ENCODE measurements around the gene MAU2. TPM values are rescaled to one million over a fixed set of nuclear protein-coding genes. Genes with fewer than 3 reads are reported as not detected.

Gene MAU2
- total RNA-seq, 1 experiment from 2014 or later, result 48.4 TPM

DNA sequence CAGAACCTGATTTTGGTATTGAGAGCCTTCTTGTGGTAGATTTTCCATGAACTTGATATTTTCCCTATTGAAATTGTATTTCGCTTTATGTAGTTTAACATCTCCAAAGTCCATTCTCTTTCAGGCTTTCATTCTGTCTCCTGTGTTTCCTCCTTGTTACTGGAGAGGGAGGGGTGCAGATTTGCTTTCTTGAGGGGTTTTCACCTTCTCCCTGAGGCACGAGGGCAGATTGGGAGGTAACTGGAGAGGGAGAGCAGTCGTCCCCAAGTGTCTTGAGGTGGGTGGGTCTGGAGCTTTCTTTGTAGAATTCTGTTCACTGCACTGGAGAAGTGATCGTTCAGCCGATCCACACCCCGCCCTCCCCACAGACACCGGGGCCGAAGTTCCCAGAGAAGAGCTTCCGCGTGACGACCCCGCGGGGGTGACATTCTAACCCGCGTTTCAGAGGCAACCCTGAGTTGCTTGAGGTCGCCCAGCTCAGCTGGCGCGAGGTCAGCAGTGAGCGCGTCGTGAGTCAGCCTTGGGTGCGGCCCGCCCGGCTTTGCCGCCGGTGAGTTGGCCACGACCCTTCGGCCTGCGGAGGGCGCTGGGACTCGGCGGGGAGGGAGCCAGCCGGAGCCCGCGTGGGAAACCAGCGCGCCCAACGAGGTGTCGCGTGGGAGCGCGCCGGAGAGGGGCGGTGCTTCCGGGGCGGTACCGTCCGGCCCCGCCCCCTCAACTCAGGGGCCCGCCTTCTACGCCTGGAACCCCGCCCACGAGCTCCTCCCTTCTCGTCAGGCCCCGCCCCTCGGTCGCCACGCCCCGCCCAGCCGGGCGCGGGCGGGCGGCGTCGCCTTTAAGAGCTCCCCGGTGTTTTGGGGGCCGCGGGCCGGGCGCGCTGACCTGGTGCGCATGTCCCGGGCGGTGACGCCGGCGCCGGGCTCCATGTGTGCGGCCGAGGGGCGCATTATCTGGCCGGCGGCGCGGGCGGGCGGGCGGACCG is 84.5 kb downstream of the MAU2 start, which contains the start of gene GATAD2A:
Gene GATAD2A, plus strand, starts transcription at position 797 of the 982 bp plus-strand sequence. CDS start 59,671 bp downstream, outside the sequence.
- Mint-ChIP-seq H3K27me3 (ENCODE audit: low read depth) (no peaks in the 10 kb centered on the region), H3K4me1 (peaks cover 40 to 43% of the 10 kb centered on the region in 2 experiments), H3K4me3 (peak within 1 kb of the TSS; percentile 93 to 98), H3K27ac (peak within 1 kb of the TSS; percentile 80 to 97 (median 85)), H3K9me3 (no peaks in the 10 kb centered on the region; a peak in 1 of 5 replicates), H3K36me3 (ENCODE audit: insufficient read depth in 1 of 3, low read depth in 3 of 3) (peaks cover 0 to 5% (median 0%) of the 10 kb centered on the region in 3 experiments; a peak in 3 of 7 replicates)
- Histone ChIP-seq H2BK120ac (ENCODE audit: low read depth, low read length, poor library complexity, severe bottlenecking) (no peak within 1 kb of the TSS), H2AK5ac (ENCODE audit: insufficient read length, low read length) (no peak within 1 kb of the TSS), H3K14ac (ENCODE audit: insufficient read depth, low read length) (peak within 1 kb of the TSS; percentile 82; the same call in 1 of the 2 replicates), H3K79me2 (ENCODE audit: insufficient read depth, low read length) (peaks cover 30% of the 10 kb centered on the region), H3K56ac (ENCODE audit: insufficient read length, low read depth, low read length) (no peak within 1 kb of the TSS), H3K9ac (ENCODE audit: extremely low read depth, insufficient read length, low read length) (peak within 1 kb of the TSS; percentile 72), H2AFZ (ENCODE audit: low read length) (no peak within 1 kb of the TSS), H4K5ac (ENCODE audit: insufficient read length, low read depth, low read length) (no peak within 1 kb of the TSS), H3K23me2 (ENCODE audit: insufficient read length, low read depth, low read length, poor library complexity, severe bottlenecking) (peaks cover 12% of the 10 kb centered on the region), H3K18ac (ENCODE audit: insufficient read length, low read depth, low read length) (peak within 1 kb of the TSS; percentile 13), H2BK20ac (ENCODE audit: low read depth, low read length, poor library complexity, severe bottlenecking) (no peak within 1 kb of the TSS), H3K27ac (ENCODE audit: insufficient read length, low read depth, low read length) (no peak within 1 kb of the TSS), H2BK15ac (ENCODE audit: low read depth, low read length) (no peak within 1 kb of the TSS), H3K9me3 (ENCODE audit: control insufficient read depth, low read depth, low read length) (no peaks in the 10 kb centered on the region), H3K4me2 (ENCODE audit: insufficient read depth, insufficient read length, low read length) (peak within 1 kb of the TSS; percentile 97), H4K91ac (ENCODE audit: insufficient read length, low read depth, low read length) (no peak within 1 kb of the TSS), H3T11ph (ENCODE audit: low read length) (no peak within 1 kb of the TSS), H4K8ac (replicated peaks; ENCODE audit: insufficient read length, low read depth, low read length) (no peak within 1 kb of the TSS), H2BK5ac (ENCODE audit: insufficient read length, low read length) (no peak within 1 kb of the TSS), H2BK12ac (ENCODE audit: insufficient read length, low read depth, low read length) (no peak within 1 kb of the TSS), H4K20me1 (ENCODE audit: control insufficient read depth, insufficient read depth, insufficient read length) (peaks cover 3% of the 10 kb centered on the region), H3K4me1 (ENCODE audit: insufficient read depth, low read length) (peaks cover 10% of the 10 kb centered on the region; the same call in 1 of the 2 replicates), H3K23ac (ENCODE audit: insufficient read length, low read depth, low read length) (no peak within 1 kb of the TSS), H3K4ac (ENCODE audit: low read depth, low read length) (no peak within 1 kb of the TSS), H3K79me1 (ENCODE audit: insufficient read depth, low read depth, low read length, poor library complexity, severe bottlenecking) (peaks cover 8% of the 10 kb centered on the region), H3K27me3 (ENCODE audit: insufficient read depth, low read length) (no peaks in the 10 kb centered on the region)
- peak; percentile 84 for DNase-seq
- TF ChIP-seq, protein P1, sequence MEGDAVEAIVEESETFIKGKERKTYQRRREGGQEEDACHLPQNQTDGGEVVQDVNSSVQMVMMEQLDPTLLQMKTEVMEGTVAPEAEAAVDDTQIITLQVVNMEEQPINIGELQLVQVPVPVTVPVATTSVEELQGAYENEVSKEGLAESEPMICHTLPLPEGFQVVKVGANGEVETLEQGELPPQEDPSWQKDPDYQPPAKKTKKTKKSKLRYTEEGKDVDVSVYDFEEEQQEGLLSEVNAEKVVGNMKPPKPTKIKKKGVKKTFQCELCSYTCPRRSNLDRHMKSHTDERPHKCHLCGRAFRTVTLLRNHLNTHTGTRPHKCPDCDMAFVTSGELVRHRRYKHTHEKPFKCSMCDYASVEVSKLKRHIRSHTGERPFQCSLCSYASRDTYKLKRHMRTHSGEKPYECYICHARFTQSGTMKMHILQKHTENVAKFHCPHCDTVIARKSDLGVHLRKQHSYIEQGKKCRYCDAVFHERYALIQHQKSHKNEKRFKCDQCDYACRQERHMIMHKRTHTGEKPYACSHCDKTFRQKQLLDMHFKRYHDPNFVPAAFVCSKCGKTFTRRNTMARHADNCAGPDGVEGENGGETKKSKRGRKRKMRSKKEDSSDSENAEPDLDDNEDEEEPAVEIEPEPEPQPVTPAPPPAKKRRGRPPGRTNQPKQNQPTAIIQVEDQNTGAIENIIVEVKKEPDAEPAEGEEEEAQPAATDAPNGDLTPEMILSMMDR (conservative IDR thresholded peaks at IDR 0.05), result no peak
- WGBS (ENCODE audit: extremely low coverage, insufficient read length, low lambda C conversion rate), result no CpG with 5 or more reads among the region's 90 CpGs

Measured in H9 (cell line).